H1 (cell line): ENCODE results near the gene BZW1. TPM values are rescaled to one million over a fixed set of nuclear protein-coding genes. Genes with fewer than 3 reads are reported as not detected.

Source experiments
- ATF3 ChIP-seq: IDR thresholded peaks from 2 replicates; pipeline ENCODE4 v1.6.1; 2011; ENCODE audit warnings: low read depth, mild to moderate bottlenecking, low read length; ENCODE audit not compliant: insufficient read depth
- KDM1A ChIP-seq: fragments of 200-600, 300-600 bp; sonication (generic); IDR thresholded peaks from 2 replicates; pipeline ENCODE4 v1.7.1; 2016; ENCODE audit warnings: mild to moderate bottlenecking, low read length, borderline replicate concordance
- MAFK ChIP-seq: IDR thresholded peaks from 2 replicates; pipeline ENCODE4 v1.6.1; 2012; ENCODE audit warnings: low read depth, mild to moderate bottlenecking, improper control_type of control experiment, low read length
- SIN3A ChIP-seq, 2 experiments: IDR thresholded peaks in 1 of 2; conservative IDR thresholded peaks in 1 of 2; 2 replicates each; pipeline ENCODE4 v1.6.1; 2011 to 2012; ENCODE audit warnings: low read length in 2 of 2, improper control_type of control experiment in 1 of 2, low read depth in 1 of 2, mild to moderate bottlenecking in 1 of 2
- ZNF274 ChIP-seq: IDR thresholded peaks from 2 replicates; pipeline ENCODE4 v1.7.0; 2012; ENCODE audit warnings: low read length, borderline replicate concordance; ENCODE audit errors: extremely low read depth
- polyA plus RNA-seq, 7 experiments: library from polyadenylated mRNA; depleted of rRNA in 3 of 7; stranded (reverse) in 5 of 7; unstranded in 2 of 7; fragments of >200 nt in 5 of 7; fragments of 200-250 nt in 2 of 7; gene quantifications; 1 replicate in 5 of 7; 2 replicates in 1 of 7; 4 replicates in 1 of 7; pipeline versions ENCODE4 v1.2.1 to v1.2.3, GENCODE V29; 2011 to 2013; ENCODE audit warnings: missing spikeins in 2 of 7, mixed read lengths in 2 of 7
- total RNA-seq: library from RNA; stranded (reverse); fragmentation: NEBNext Ultra II Directional; extraction: Animal tissue kit (Norgen Biotek cat#: 25700); gene quantifications from 2 replicates; pipeline ENCODE4 v1.2.1, GENCODE V29; 2021

The BZW1 gene
- total and polyA plus RNA-seq, 2 of the 8 experiments (the other 6 are each of a cell fraction or from before 2014, with no cell fraction given): 152 to 335 TPM

GRCh38 chr2:200786826-200787225 lies 24.9 kb upstream of the BZW1 start (continued):
- TF ChIP-seq KDM1A: no peak
- TF ChIP-seq MAFK: no peak
- TF ChIP-seq ZNF274: no peak
- TF ChIP-seq SIN3A (conservative IDR thresholded peaks at IDR 0.05 in 1 of 2, IDR thresholded peaks at IDR 0.05 in 1 of 2; ENCODE audit: low read depth in 1 of 2, low read length in 2 of 2): no peak
- no peak for TF ChIP-seq ATF3
